OCI-LY1 (cell line): Measurements from ENCODE around the gene TMC4.

Source experiments
- H2AFZ ChIP-seq: fragments of 200-600 bp; sonication (generic), shearing (Covaris generic); 2 replicates; pipeline ENCODE4 v1.6.0; 2014; ENCODE audit warnings: antibody characterized with exemption, mild to moderate bottlenecking, low read length
- H3F3A ChIP-seq: fragments of 200-600 bp; sonication (generic), shearing (Covaris generic); 2 replicates; pipeline ENCODE4 v1.6.0; 2014; ENCODE audit warnings: mild to moderate bottlenecking, antibody characterized with exemption, low read length, moderate library complexity; ENCODE audit not compliant: insufficient read depth
- H3K27ac ChIP-seq: fragments of 200-600 bp; sonication (generic); 2 replicates; pipeline ENCODE4 v1.5.1; 2014; ENCODE audit warnings: low read length, mixed run types, mild to moderate bottlenecking, low read depth; ENCODE audit not compliant: poor library complexity, severe bottlenecking
- H3K27me3 ChIP-seq: fragments of 200-600 bp; sonication (generic); 2 replicates; pipeline ENCODE4 v1.6.0; 2014; ENCODE audit warnings: antibody characterized with exemption, mild to moderate bottlenecking, low read length, moderate library complexity; ENCODE audit not compliant: insufficient read depth
- H3K36me3 ChIP-seq: fragments of 200-600 bp; sonication (generic); 2 replicates; pipeline ENCODE4 v1.6.1; 2014; ENCODE audit warnings: mild to moderate bottlenecking, antibody characterized with exemption, low read length, moderate library complexity, mixed read lengths; ENCODE audit not compliant: insufficient read depth
- H3K4me1 ChIP-seq: fragments of 200-600 bp; sonication (generic); 2 replicates; pipeline ENCODE4 v1.5.1; 2014; ENCODE audit warnings: mild to moderate bottlenecking, low read length, moderate library complexity; ENCODE audit not compliant: insufficient read depth, severe bottlenecking
- H3K4me2 ChIP-seq: fragments of 200-600 bp; sonication (generic), shearing (Covaris generic); 2 replicates; pipeline ENCODE4 v1.6.1; 2014; ENCODE audit warnings: low read length
- H3K4me3 ChIP-seq: fragments of 200-600 bp; sonication (generic); 2 replicates; pipeline ENCODE4 v1.5.1; 2014; ENCODE audit warnings: low read length, low read depth, mild to moderate bottlenecking, mixed read lengths; ENCODE audit not compliant: poor library complexity, severe bottlenecking
- H3K79me2 ChIP-seq: fragments of 200-600 bp; shearing (Covaris generic); 2 replicates; pipeline ENCODE4 v1.6.1; 2016; ENCODE audit warnings: mixed run types, low read length, mixed read lengths; ENCODE audit not compliant: insufficient read depth
- H3K9ac ChIP-seq: fragments of 200-600 bp; sonication (generic), shearing (Covaris generic); 2 replicates; pipeline ENCODE4 v1.6.1; 2014; ENCODE audit warnings: mild to moderate bottlenecking, low read length, mixed read lengths
- H3K9me2 ChIP-seq: fragments of 200-600 bp; sonication (generic), shearing (Covaris generic); 2 replicates; pipeline ENCODE4 v1.6.1; 2014; ENCODE audit warnings: low read depth, mild to moderate bottlenecking, low read length, mixed read lengths
- H3K9me3 ChIP-seq: fragments of 200-600 bp; shearing (Covaris generic); 2 replicates; pipeline ENCODE4 v1.6.1; 2014; ENCODE audit warnings: low read length, mixed read lengths
- H4K20me1 ChIP-seq: fragments of 200-600 bp; sonication (generic), shearing (Covaris generic); 2 replicates; pipeline ENCODE4 v1.6.0; 2016; ENCODE audit warnings: mild to moderate bottlenecking, low read length; ENCODE audit not compliant: insufficient read depth
- EZH2 ChIP-seq: fragments of 200-600 bp; sonication (generic), shearing (Covaris generic); IDR thresholded peaks from 2 replicates; pipeline ENCODE4 v1.8.0; 2017; ENCODE audit warnings: borderline replicate concordance, mixed run types, mild to moderate bottlenecking, antibody characterized with exemption, low read length, moderate library complexity, mixed read lengths
- TF ChIP-seq, protein P1 (sequence below): fragments of 200-600 bp; sonication (generic), shearing (Covaris generic); IDR thresholded peaks from 2 replicates; pipeline ENCODE4 v1.5.1; 2017; ENCODE audit warnings: mild to moderate bottlenecking, antibody characterized with exemption, low read length, moderate library complexity, mixed read lengths

Gene TMC4

DNA sequence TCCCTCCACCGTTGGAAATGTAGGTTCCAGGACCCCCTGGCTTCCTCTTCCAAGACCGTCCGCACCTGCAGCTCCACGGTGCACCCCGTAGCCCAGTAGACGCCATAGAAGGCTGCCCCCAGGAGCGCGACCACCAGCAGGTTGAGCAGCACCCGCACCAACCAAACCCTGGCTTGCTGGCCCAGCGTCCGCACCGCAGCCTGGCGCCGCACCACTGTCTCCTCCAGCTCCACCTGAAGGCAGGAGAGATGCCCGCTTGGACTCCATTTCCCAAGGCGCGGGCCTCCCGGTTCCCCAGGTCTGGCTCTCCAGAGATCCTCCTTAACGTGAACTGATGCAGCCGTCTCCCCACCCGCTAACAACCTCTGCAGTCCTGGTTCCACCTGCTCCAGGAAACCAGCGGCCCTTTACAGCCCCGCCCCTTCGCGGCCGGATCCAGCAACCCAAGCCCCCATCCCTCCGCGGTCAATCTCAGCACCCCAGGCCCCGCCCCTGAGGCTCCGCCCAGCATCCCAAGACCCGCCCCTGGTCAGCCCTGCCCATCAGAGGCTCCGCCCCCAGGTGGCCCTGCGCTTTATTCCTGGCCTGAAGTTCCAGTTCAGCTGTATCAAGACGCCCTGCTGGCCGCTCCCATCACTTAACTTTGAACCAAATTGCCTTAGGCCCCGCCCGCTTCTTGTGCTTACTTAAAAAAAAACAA is 8.4 kb downstream of the TMC4 start:
- Histone ChIP-seq H3K79me2 (no peaks in the 10 kb centered on the region), H4K20me1 (no peaks in the 10 kb centered on the region), H3K27me3 (no peaks in the 10 kb centered on the region), H3F3A (no peaks in the 10 kb centered on the region), H3K4me2 (no peak overlapping the region), H3K9ac (no peak overlapping the region), H3K4me1 (peaks cover 21% of the 10 kb centered on the region), H3K36me3 (no peaks in the 10 kb centered on the region; the same call in 1 of the 2 replicates), H3K27ac (no peak overlapping the region), H3K4me3 (no peak overlapping the region), H3K9me3 (no peaks in the 10 kb centered on the region), H2AFZ (no peak overlapping the region), H3K9me2 (no peaks in the 10 kb centered on the region)
- no peak for TF ChIP-seq EZH2
- TF ChIP-seq, protein P1, sequence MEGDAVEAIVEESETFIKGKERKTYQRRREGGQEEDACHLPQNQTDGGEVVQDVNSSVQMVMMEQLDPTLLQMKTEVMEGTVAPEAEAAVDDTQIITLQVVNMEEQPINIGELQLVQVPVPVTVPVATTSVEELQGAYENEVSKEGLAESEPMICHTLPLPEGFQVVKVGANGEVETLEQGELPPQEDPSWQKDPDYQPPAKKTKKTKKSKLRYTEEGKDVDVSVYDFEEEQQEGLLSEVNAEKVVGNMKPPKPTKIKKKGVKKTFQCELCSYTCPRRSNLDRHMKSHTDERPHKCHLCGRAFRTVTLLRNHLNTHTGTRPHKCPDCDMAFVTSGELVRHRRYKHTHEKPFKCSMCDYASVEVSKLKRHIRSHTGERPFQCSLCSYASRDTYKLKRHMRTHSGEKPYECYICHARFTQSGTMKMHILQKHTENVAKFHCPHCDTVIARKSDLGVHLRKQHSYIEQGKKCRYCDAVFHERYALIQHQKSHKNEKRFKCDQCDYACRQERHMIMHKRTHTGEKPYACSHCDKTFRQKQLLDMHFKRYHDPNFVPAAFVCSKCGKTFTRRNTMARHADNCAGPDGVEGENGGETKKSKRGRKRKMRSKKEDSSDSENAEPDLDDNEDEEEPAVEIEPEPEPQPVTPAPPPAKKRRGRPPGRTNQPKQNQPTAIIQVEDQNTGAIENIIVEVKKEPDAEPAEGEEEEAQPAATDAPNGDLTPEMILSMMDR, result no peak

DNA sequence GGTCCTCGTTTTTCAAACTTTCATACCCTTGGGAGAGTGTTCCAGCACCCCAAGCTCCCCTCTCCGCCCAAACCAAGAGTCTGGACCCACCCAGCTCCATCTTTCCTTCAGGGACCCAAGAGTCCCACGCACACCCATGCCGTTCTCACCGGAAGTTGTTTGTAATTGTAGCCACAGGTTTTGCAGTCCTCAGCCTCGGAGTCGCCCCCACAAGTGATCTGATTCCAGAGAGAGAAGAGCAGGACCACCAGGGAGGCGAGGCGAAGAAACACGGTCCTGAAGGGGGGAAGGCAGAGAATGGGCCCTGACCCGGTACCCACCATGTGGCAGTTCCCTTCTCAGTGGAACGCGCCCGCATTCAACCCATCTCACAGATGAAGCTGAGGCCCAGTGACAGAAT is 10.1 kb downstream of the TMC4 start:
- Histone ChIP-seq H3K4me1 (peaks cover 32% of the 10 kb centered on the region), H4K20me1 (no peaks in the 10 kb centered on the region), H3K9me3 (no peaks in the 10 kb centered on the region), H3K4me3 (no peak overlapping the region), H2AFZ (no peak overlapping the region), H3K9me2 (no peaks in the 10 kb centered on the region), H3F3A (no peaks in the 10 kb centered on the region), H3K27ac (no peak overlapping the region), H3K4me2 (no peak overlapping the region), H3K36me3 (peaks cover 2% of the 10 kb centered on the region), H3K27me3 (no peaks in the 10 kb centered on the region), H3K79me2 (no peaks in the 10 kb centered on the region), H3K9ac (no peak overlapping the region)
- TF ChIP-seq, protein P1, result no peak
- no peak for TF ChIP-seq EZH2

DNA sequence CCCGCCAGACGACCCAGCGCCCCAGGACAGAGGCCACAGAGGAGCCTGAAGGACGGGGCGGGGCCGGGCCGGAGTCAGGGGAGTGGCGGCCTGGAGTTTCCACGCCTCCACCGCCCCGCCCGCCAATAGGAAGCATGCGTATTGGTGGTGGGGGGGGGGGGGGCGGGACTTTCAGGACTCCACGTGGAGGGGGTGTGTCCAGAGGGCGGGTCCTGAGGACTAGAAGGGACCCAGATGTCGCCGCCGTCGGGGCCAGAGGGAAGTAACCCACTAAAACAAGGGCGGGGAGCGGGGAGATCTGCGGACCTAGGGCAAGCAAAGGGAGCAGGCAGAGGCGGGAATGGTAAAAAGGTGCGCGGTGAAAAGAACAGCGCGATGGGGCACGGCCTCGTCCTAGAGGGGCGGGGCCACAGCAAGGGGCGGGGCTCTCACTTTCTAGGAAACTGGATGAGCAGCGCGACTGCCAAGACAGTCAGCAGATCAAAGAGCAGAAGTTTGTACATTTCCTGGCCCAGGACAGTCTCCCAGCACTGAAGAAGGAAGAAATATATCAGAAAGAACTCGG is 10.6 kb downstream of the TMC4 start:
- Histone ChIP-seq H3K36me3 (peaks cover 4% of the 10 kb centered on the region), H4K20me1 (no peaks in the 10 kb centered on the region), H3K79me2 (no peaks in the 10 kb centered on the region), H3K27me3 (no peaks in the 10 kb centered on the region), H3K4me1 (peaks cover 32% of the 10 kb centered on the region), H3K4me3 (peak overlapping the region; percentile 38), H3K4me2 (peak overlapping the region; percentile 74), H3K9me3 (no peaks in the 10 kb centered on the region), H3K9me2 (no peaks in the 10 kb centered on the region), H3K27ac (no peak overlapping the region), H3K9ac (no peak overlapping the region), H2AFZ (no peak overlapping the region), H3F3A (no peaks in the 10 kb centered on the region)
- no peak for TF ChIP-seq EZH2
- TF ChIP-seq, protein P1, result no peak
